Measurements from ENCODE around the gene GAB2. TPM values are rescaled to one million over a fixed set of nuclear protein-coding genes. Genes with fewer than 3 reads are reported as not detected.

GAB2 gene
- total and polyA plus RNA-seq, 10 of the 15 experiments (the other 5 are each of a cell fraction or from before 2014, with no cell fraction given) = 0.69 to 12.6 (median 3.8) TPM

DNA sequence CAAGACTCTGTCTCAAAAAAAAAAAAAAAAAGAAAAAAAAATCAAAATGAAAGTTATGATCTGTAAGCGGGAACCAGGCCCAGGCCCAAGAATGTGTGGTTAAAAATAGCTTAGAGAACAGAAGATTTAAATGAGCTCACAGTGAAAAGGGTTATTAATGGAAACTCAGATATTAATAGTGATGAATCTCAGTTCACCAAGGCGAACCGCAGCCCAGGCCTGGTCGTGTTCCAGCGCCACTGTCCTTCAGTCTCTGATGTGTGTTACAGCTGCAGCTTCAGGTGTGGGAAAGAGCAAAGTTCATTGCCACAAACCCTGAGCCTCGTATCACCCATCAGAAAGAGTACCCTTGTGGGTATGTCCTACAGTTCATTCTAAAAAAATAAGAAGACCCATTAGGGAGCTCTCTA, 107.1 kb downstream of the GAB2 start (continued):
- TF ChIP-seq, protein P1, sequence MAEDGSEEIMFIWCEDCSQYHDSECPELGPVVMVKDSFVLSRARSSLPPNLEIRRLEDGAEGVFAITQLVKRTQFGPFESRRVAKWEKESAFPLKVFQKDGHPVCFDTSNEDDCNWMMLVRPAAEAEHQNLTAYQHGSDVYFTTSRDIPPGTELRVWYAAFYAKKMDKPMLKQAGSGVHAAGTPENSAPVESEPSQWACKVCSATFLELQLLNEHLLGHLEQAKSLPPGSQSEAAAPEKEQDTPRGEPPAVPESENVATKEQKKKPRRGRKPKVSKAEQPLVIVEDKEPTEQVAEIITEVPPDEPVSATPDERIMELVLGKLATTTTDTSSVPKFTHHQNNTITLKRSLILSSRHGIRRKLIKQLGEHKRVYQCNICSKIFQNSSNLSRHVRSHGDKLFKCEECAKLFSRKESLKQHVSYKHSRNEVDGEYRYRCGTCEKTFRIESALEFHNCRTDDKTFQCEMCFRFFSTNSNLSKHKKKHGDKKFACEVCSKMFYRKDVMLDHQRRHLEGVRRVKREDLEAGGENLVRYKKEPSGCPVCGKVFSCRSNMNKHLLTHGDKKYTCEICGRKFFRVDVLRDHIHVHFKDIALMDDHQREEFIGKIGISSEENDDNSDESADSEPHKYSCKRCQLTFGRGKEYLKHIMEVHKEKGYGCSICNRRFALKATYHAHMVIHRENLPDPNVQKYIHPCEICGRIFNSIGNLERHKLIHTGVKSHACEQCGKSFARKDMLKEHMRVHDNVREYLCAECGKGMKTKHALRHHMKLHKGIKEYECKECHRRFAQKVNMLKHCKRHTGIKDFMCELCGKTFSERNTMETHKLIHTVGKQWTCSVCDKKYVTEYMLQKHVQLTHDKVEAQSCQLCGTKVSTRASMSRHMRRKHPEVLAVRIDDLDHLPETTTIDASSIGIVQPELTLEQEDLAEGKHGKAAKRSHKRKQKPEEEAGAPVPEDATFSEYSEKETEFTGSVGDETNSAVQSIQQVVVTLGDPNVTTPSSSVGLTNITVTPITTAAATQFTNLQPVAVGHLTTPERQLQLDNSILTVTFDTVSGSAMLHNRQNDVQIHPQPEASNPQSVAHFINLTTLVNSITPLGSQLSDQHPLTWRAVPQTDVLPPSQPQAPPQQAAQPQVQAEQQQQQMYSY (CRISPR knock-in tag; IDR thresholded peaks at IDR 0.05) = no peak
- TF ChIP-seq RUNX3 (IDR thresholded peaks at IDR 0.05; ENCODE audit: low read length) (peak; percentile 96), PAX8 (IDR thresholded peaks at IDR 0.05) (no peak), MXI1 (IDR thresholded peaks at IDR 0.05; ENCODE audit: low read depth, low read length) (no peak), NBN (IDR thresholded peaks at IDR 0.05) (peak; percentile 79), IKZF1 (conservative IDR thresholded peaks at IDR 0.05) (peak; percentile 56; the same call in 1 of the 2 replicates), EED (IDR thresholded peaks at IDR 0.05; ENCODE audit: low read depth) (peak; percentile 88), CEBPB (IDR thresholded peaks at IDR 0.05; ENCODE audit: borderline replicate concordance in 1 of 2, low read depth in 2 of 2, low read length in 2 of 2) (0 out of 4 replicates have a peak, but pooled peaks of 1 of the 2 experiments have one; percentile 17), FOXK2 (IDR thresholded peaks at IDR 0.05) (no peak), MEF2B (IDR thresholded peaks at IDR 0.05; ENCODE audit: partially characterized antibody, poor library complexity, severe bottlenecking) (peak; percentile 96), TCF12 (IDR thresholded peaks at IDR 0.05; ENCODE audit: low read depth, low read length) (0 out of 2 replicates have a peak, but pooled peaks have one; percentile 57), PML (IDR thresholded peaks at IDR 0.05; ENCODE audit: low read length) (peak; percentile 74; the same call in 1 of the 2 replicates), NFIC (IDR thresholded peaks at IDR 0.05; ENCODE audit: low read depth, low read length) (peak; percentile 94), TCF7 (IDR thresholded peaks at IDR 0.05; ENCODE audit: borderline replicate concordance) (0 out of 2 replicates have a peak, but pooled peaks have one; percentile 3), YY1 (IDR thresholded peaks at IDR 0.05; ENCODE audit: low read depth, low read length) (no peak), ZBED1 (IDR thresholded peaks at IDR 0.05; ENCODE audit: borderline replicate concordance) (peak; percentile 80; the same call in 1 of the 2 replicates), JUNB (IDR thresholded peaks at IDR 0.05) (peak; percentile 59), SMC3 (IDR thresholded peaks at IDR 0.05; ENCODE audit: borderline replicate concordance, low read length) (peak; percentile 7; the same call in 1 of the 2 replicates), SMAD5 (IDR thresholded peaks at IDR 0.05; ENCODE audit: low read depth) (no peak)
- TF ChIP-seq, protein P2, sequence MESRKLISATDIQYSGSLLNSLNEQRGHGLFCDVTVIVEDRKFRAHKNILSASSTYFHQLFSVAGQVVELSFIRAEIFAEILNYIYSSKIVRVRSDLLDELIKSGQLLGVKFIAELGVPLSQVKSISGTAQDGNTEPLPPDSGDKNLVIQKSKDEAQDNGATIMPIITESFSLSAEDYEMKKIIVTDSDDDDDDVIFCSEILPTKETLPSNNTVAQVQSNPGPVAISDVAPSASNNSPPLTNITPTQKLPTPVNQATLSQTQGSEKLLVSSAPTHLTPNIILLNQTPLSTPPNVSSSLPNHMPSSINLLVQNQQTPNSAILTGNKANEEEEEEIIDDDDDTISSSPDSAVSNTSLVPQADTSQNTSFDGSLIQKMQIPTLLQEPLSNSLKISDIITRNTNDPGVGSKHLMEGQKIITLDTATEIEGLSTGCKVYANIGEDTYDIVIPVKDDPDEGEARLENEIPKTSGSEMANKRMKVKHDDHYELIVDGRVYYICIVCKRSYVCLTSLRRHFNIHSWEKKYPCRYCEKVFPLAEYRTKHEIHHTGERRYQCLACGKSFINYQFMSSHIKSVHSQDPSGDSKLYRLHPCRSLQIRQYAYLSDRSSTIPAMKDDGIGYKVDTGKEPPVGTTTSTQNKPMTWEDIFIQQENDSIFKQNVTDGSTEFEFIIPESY (IDR thresholded peaks at IDR 0.05) = no peak
- TF ChIP-seq, protein P3, sequence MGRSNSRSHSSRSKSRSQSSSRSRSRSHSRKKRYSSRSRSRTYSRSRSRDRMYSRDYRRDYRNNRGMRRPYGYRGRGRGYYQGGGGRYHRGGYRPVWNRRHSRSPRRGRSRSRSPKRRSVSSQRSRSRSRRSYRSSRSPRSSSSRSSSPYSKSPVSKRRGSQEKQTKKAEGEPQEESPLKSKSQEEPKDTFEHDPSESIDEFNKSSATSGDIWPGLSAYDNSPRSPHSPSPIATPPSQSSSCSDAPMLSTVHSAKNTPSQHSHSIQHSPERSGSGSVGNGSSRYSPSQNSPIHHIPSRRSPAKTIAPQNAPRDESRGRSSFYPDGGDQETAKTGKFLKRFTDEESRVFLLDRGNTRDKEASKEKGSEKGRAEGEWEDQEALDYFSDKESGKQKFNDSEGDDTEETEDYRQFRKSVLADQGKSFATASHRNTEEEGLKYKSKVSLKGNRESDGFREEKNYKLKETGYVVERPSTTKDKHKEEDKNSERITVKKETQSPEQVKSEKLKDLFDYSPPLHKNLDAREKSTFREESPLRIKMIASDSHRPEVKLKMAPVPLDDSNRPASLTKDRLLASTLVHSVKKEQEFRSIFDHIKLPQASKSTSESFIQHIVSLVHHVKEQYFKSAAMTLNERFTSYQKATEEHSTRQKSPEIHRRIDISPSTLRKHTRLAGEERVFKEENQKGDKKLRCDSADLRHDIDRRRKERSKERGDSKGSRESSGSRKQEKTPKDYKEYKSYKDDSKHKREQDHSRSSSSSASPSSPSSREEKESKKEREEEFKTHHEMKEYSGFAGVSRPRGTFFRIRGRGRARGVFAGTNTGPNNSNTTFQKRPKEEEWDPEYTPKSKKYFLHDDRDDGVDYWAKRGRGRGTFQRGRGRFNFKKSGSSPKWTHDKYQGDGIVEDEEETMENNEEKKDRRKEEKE (IDR thresholded peaks at IDR 0.05) = no peak
- TF ChIP-seq, protein P4, sequence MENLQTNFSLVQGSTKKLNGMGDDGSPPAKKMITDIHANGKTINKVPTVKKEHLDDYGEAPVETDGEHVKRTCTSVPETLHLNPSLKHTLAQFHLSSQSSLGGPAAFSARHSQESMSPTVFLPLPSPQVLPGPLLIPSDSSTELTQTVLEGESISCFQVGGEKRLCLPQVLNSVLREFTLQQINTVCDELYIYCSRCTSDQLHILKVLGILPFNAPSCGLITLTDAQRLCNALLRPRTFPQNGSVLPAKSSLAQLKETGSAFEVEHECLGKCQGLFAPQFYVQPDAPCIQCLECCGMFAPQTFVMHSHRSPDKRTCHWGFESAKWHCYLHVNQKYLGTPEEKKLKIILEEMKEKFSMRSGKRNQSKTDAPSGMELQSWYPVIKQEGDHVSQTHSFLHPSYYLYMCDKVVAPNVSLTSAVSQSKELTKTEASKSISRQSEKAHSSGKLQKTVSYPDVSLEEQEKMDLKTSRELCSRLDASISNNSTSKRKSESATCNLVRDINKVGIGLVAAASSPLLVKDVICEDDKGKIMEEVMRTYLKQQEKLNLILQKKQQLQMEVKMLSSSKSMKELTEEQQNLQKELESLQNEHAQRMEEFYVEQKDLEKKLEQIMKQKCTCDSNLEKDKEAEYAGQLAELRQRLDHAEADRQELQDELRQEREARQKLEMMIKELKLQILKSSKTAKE (IDR thresholded peaks at IDR 0.05; ENCODE audit: low read depth, poor library complexity, severe bottlenecking) = peak; percentile 80
